ENCODE measurements around the gene ME1.

- TF ChIP-seq, protein P1, sequence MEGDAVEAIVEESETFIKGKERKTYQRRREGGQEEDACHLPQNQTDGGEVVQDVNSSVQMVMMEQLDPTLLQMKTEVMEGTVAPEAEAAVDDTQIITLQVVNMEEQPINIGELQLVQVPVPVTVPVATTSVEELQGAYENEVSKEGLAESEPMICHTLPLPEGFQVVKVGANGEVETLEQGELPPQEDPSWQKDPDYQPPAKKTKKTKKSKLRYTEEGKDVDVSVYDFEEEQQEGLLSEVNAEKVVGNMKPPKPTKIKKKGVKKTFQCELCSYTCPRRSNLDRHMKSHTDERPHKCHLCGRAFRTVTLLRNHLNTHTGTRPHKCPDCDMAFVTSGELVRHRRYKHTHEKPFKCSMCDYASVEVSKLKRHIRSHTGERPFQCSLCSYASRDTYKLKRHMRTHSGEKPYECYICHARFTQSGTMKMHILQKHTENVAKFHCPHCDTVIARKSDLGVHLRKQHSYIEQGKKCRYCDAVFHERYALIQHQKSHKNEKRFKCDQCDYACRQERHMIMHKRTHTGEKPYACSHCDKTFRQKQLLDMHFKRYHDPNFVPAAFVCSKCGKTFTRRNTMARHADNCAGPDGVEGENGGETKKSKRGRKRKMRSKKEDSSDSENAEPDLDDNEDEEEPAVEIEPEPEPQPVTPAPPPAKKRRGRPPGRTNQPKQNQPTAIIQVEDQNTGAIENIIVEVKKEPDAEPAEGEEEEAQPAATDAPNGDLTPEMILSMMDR (conservative IDR thresholded peaks at IDR 0.05 in 1 of 2, IDR thresholded peaks at IDR 0.05 in 1 of 2; ENCODE audit: extremely low read depth in 1 of 2, insufficient read depth in 1 of 2, low read depth in 1 of 2, low read length in 2 of 2) = no peak
- no peak for TF ChIP-seq EZH2 (IDR thresholded peaks at IDR 0.05; ENCODE audit: borderline replicate concordance, low read length)
Observed at GRCh38 chr6:83252719-83253118, 178.1 kb downstream of the ME1 start.

Measured in mammary epithelial cell (primary cell).